GM18909 (cell line): Measurements from ENCODE around the gene AJAP1.

Experiments
- ATAC-seq: cut with Tn5 transposase; IDR thresholded peaks from one replicate; pipeline ENCODE4 v1.9.1; 2021; ENCODE audit warnings: mild to moderate bottlenecking; ENCODE audit not compliant: unreplicated experiment, poor library complexity

The AJAP1 gene

GRCh38 chr1:4797016-4797410 lies 142.6 kb downstream of the AJAP1 start:
- no peak for ATAC-seq

GRCh38 chr1:4797429-4797828 lies 143.0 kb downstream of the AJAP1 start:
- ATAC-seq: no peak

GRCh38 chr1:4801192-4801924 lies 146.9 kb downstream of the AJAP1 start:
- ATAC-seq: no peak

GRCh38 chr1:4802024-4802423 lies 147.6 kb downstream of the AJAP1 start:
- ATAC-seq: no peak

GRCh38 chr1:4803335-4803734 lies 148.9 kb downstream of the AJAP1 start:
- no peak for ATAC-seq

GRCh38 chr1:4805987-4806386 lies 151.6 kb downstream of the AJAP1 start:
- no peak for ATAC-seq

- ATAC-seq: no peak
Observed at GRCh38 chr1:4820543-4820942, 166.1 kb downstream of the AJAP1 start.

- ATAC-seq: no peak
Observed at GRCh38 chr1:4825800-4826450, 171.5 kb downstream of the AJAP1 start.

GRCh38 chr1:4830707-4831106 lies 176.3 kb downstream of the AJAP1 start:
- ATAC-seq: no peak

GRCh38 chr1:4836574-4836973 lies 182.2 kb downstream of the AJAP1 start:
- ATAC-seq: no peak

- no peak for ATAC-seq
Observed at GRCh38 chr1:4837031-4837600, 182.7 kb downstream of the AJAP1 start.

GRCh38 chr1:4837752-4838151 lies 183.3 kb downstream of the AJAP1 start:
- no peak for ATAC-seq

GRCh38 chr1:4838231-4838630 lies 183.8 kb downstream of the AJAP1 start:
- no peak for ATAC-seq
